ENCODE measurements around the gene INVS.

DNA sequence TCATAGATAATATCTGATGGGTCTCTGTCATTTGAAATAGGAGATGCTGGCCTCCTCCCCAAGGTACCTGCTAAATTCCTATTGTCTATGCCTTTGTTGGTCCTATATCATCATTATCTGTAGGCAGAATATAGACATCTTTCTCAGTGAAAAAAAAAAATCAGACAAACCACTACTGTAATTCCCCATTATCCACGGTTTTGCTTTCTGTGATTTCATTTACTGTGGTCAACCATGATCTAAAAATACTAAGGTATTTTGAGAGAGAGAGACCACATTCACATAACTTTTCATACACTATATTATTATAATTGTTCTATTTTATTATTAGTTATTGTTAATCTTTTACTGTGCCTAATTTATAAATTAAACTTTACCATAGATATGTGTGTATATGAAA is 122.5 kb downstream of the INVS start:
- no peak for TF ChIP-seq CTCF (conservative IDR thresholded peaks at IDR 0.05; ENCODE audit: low read depth, low read length)
- no peak for TF ChIP-seq POLR2A (IDR thresholded peaks at IDR 0.05; ENCODE audit: low read depth, low read length)
- TF ChIP-seq MXI1 (IDR thresholded peaks at IDR 0.05; ENCODE audit: borderline replicate concordance, low read depth, low read length) = no peak
- no peak for TF ChIP-seq MAZ (IDR thresholded peaks at IDR 0.05; ENCODE audit: borderline replicate concordance, low read depth, low read length)
- TF ChIP-seq RCOR1 (IDR thresholded peaks at IDR 0.05; ENCODE audit: insufficient replicate concordance, low read length) = no peak
- no peak for TF ChIP-seq USF2 (IDR thresholded peaks at IDR 0.05; ENCODE audit: low read depth, low read length)
- no peak for TF ChIP-seq MAFK (IDR thresholded peaks at IDR 0.05; ENCODE audit: low read depth, low read length)
- no peak for TF ChIP-seq FOS (IDR thresholded peaks at IDR 0.05; ENCODE audit: low read depth, low read length)
- no peak for TF ChIP-seq RAD21 (IDR thresholded peaks at IDR 0.05; ENCODE audit: low read length)
- no peak for TF ChIP-seq NFE2L2 (IDR thresholded peaks at IDR 0.05; ENCODE audit: low read depth, low read length)
- no peak for TF ChIP-seq SMC3 (IDR thresholded peaks at IDR 0.05; ENCODE audit: low read depth, low read length)
